ENCODE results near the gene TRIM56.

TRIM56 gene

GRCh38 chr7:101081432-101081831, 3.8 kb upstream of the TRIM56 start:
- H3K4ac ChIP-seq (ENCODE audit: low read depth in 1 of 2, low read length in 2 of 2), result no peak overlapping the region
- H2AFZ ChIP-seq (ENCODE audit: low read depth, low read length), result no peak overlapping the region
- no peak for DNase-seq
- H3K18ac ChIP-seq (ENCODE audit: low read depth in 1 of 2, low read length in 2 of 2), result no peak overlapping the region
- no peak overlapping the region for H3K9ac ChIP-seq (ENCODE audit: low read length)
- H2BK12ac ChIP-seq (ENCODE audit: low read length in 2 of 2), result no peak overlapping the region
- H2AK5ac ChIP-seq (ENCODE audit: low read length, severe bottlenecking), result no peak overlapping the region
- no peaks in the 10 kb centered on the region for H3K36me3 ChIP-seq (ENCODE audit: control insufficient read depth in 1 of 2, insufficient read depth in 2 of 2, low read depth in 1 of 2, low read length in 2 of 2)
- H3K23ac ChIP-seq (ENCODE audit: low read length in 2 of 2), result no peak overlapping the region
- no peak overlapping the region for H3K27ac ChIP-seq (ENCODE audit: low read length, poor library complexity, severe bottlenecking)
- peaks cover 10% of the 10 kb centered on the region for H3K4me1 ChIP-seq (ENCODE audit: control insufficient read depth, insufficient read depth, low read depth, low read length)
- H2BK120ac ChIP-seq (ENCODE audit: low read depth, low read length), result no peak overlapping the region
- H3K79me1 ChIP-seq (replicated peaks; ENCODE audit: low read length, poor library complexity, severe bottlenecking), result no peaks in the 10 kb centered on the region
- H2BK15ac ChIP-seq (ENCODE audit: low read depth, poor library complexity, severe bottlenecking), result no peak overlapping the region
- H2BK5ac ChIP-seq (ENCODE audit: low read depth, low read length, poor library complexity, severe bottlenecking), result no peak overlapping the region
- H4K8ac ChIP-seq (ENCODE audit: low read length), result no peak overlapping the region
- no peak overlapping the region for H3K4me2 ChIP-seq (ENCODE audit: low read length, poor library complexity, severe bottlenecking)
- H3K14ac ChIP-seq (ENCODE audit: low read length in 2 of 2), result no peak overlapping the region
- peaks cover 0 to 6% of the 10 kb centered on the region in 2 experiments for H3K27me3 ChIP-seq (ENCODE audit: control insufficient read depth in 1 of 2, insufficient read depth in 1 of 2, low read length in 2 of 2)
- no peaks in the 10 kb centered on the region for H3K9me3 ChIP-seq (ENCODE audit: control insufficient read depth, low read length)
- no peak overlapping the region for H4K91ac ChIP-seq (ENCODE audit: low read length)
- 87% methylated on average over 1 of the region's 1 CpG for WGBS
- H3K4me3 ChIP-seq (ENCODE audit: insufficient read depth in 1 of 2, low read depth in 1 of 2, low read length in 2 of 2), result no peak overlapping the region

GRCh38 chr7:101084865-101085161, 468 bp upstream of the TRIM56 start:
- peak overlapping the region; percentile 30 for H3K4me2 ChIP-seq (ENCODE audit: low read length, poor library complexity, severe bottlenecking)
- H3K4ac ChIP-seq (ENCODE audit: low read depth in 1 of 2, low read length in 2 of 2), result peak overlapping the region; percentile 5 to 66
- H2BK15ac ChIP-seq (ENCODE audit: low read depth, poor library complexity, severe bottlenecking), result no peak overlapping the region
- H4K8ac ChIP-seq (ENCODE audit: low read length), result peak overlapping the region; percentile 41
- H2AK5ac ChIP-seq (ENCODE audit: low read length, severe bottlenecking), result no peak overlapping the region
- peak overlapping the region in 1 of 2 experiments; percentile 11 for H2BK12ac ChIP-seq (ENCODE audit: low read length in 2 of 2)
- peak overlapping the region; percentile 50 for H2BK120ac ChIP-seq (ENCODE audit: low read depth, low read length)
- peak overlapping the region in 1 of 2 experiments; percentile 94 for H3K4me3 ChIP-seq (ENCODE audit: insufficient read depth in 1 of 2, low read depth in 1 of 2, low read length in 2 of 2)
- peaks cover 15% of the 10 kb centered on the region for H3K79me1 ChIP-seq (replicated peaks; ENCODE audit: low read length, poor library complexity, severe bottlenecking)
- peak overlapping the region; percentile 59 for H3K27ac ChIP-seq (ENCODE audit: low read length, poor library complexity, severe bottlenecking)
- H2BK5ac ChIP-seq (ENCODE audit: low read depth, low read length, poor library complexity, severe bottlenecking), result no peak overlapping the region
- 69% methylated on average over 5 of the region's 5 CpGs for WGBS
- H4K91ac ChIP-seq (ENCODE audit: low read length), result peak overlapping the region; percentile 80
- H3K14ac ChIP-seq (ENCODE audit: low read length in 2 of 2), result no peak overlapping the region
- peak overlapping the region; percentile 96 for H3K9ac ChIP-seq (ENCODE audit: low read length)
- H3K4me1 ChIP-seq (ENCODE audit: control insufficient read depth, insufficient read depth, low read depth, low read length), result peaks cover 25% of the 10 kb centered on the region
- no peaks in the 10 kb centered on the region for H3K9me3 ChIP-seq (ENCODE audit: control insufficient read depth, low read length)
- peak overlapping the region; percentile 80 to 98 for H3K18ac ChIP-seq (ENCODE audit: low read depth in 1 of 2, low read length in 2 of 2)
- DNase-seq, result no peak
- peaks cover 21 to 32% of the 10 kb centered on the region in 2 experiments for H3K36me3 ChIP-seq (ENCODE audit: control insufficient read depth in 1 of 2, insufficient read depth in 2 of 2, low read depth in 1 of 2, low read length in 2 of 2)
- H3K23ac ChIP-seq (ENCODE audit: low read length in 2 of 2), result no peak overlapping the region
- H3K27me3 ChIP-seq (ENCODE audit: control insufficient read depth in 1 of 2, insufficient read depth in 1 of 2, low read length in 2 of 2), result no peaks in the 10 kb centered on the region
- H2AFZ ChIP-seq (ENCODE audit: low read depth, low read length), result peak overlapping the region; percentile 67

- Histone ChIP-seq H3K14ac (ENCODE audit: low read length in 2 of 2) (no peak overlapping the region), H3K27ac (ENCODE audit: low read length, poor library complexity, severe bottlenecking) (no peak overlapping the region), H3K4me2 (ENCODE audit: low read length, poor library complexity, severe bottlenecking) (no peak overlapping the region), H2AK5ac (ENCODE audit: low read length, severe bottlenecking) (no peak overlapping the region), H4K91ac (ENCODE audit: low read length) (no peak overlapping the region), H3K9ac (ENCODE audit: low read length) (no peak overlapping the region), H2BK120ac (ENCODE audit: low read depth, low read length) (no peak overlapping the region), H3K36me3 (ENCODE audit: control insufficient read depth in 1 of 2, insufficient read depth in 2 of 2, low read depth in 1 of 2, low read length in 2 of 2) (peaks cover 28 to 50% of the 10 kb centered on the region in 2 experiments), H3K9me3 (ENCODE audit: control insufficient read depth, low read length) (no peaks in the 10 kb centered on the region), H3K27me3 (ENCODE audit: control insufficient read depth in 1 of 2, insufficient read depth in 1 of 2, low read length in 2 of 2) (no peaks in the 10 kb centered on the region), H3K4me1 (ENCODE audit: control insufficient read depth, insufficient read depth, low read depth, low read length) (peaks cover 27% of the 10 kb centered on the region), H3K4ac (ENCODE audit: low read depth in 1 of 2, low read length in 2 of 2) (no peak overlapping the region), H2BK12ac (ENCODE audit: low read length in 2 of 2) (peak overlapping the region in 1 of 2 experiments; percentile 2), H2BK5ac (ENCODE audit: low read depth, low read length, poor library complexity, severe bottlenecking) (no peak overlapping the region), H3K18ac (ENCODE audit: low read depth in 1 of 2, low read length in 2 of 2) (peak overlapping the region in 1 of 2 experiments; percentile 18), H3K79me1 (replicated peaks; ENCODE audit: low read length, poor library complexity, severe bottlenecking) (peaks cover 20% of the 10 kb centered on the region), H3K4me3 (ENCODE audit: insufficient read depth in 1 of 2, low read depth in 1 of 2, low read length in 2 of 2) (no peak overlapping the region), H2BK15ac (ENCODE audit: low read depth, poor library complexity, severe bottlenecking) (peak overlapping the region; percentile 55), H2AFZ (ENCODE audit: low read depth, low read length) (no peak overlapping the region), H3K23ac (ENCODE audit: low read length in 2 of 2) (peak overlapping the region in 1 of 2 experiments; percentile 18), H4K8ac (ENCODE audit: low read length) (no peak overlapping the region)
- WGBS, result 98% methylated on average over 45 of the region's 45 CpGs
- DNase-seq, result no peak
These were observed 2.2 kb downstream of the TRIM56 start for GRCh38 chr7:101087334-101088068.

GRCh38 chr7:101088069-101088425, 2.8 kb downstream of the TRIM56 start:
- H2AK5ac ChIP-seq (ENCODE audit: low read length, severe bottlenecking), result no peak overlapping the region

More at GRCh38 chr7:101088069-101088425, 2.8 kb downstream of the TRIM56 start:
- H2BK15ac ChIP-seq (ENCODE audit: low read depth, poor library complexity, severe bottlenecking), result peak overlapping the region; percentile 20
- peaks cover 28 to 50% of the 10 kb centered on the region in 2 experiments for H3K36me3 ChIP-seq (ENCODE audit: control insufficient read depth in 1 of 2, insufficient read depth in 2 of 2, low read depth in 1 of 2, low read length in 2 of 2)
- DNase-seq, result no peak
- no peaks in the 10 kb centered on the region for H3K27me3 ChIP-seq (ENCODE audit: control insufficient read depth in 1 of 2, insufficient read depth in 1 of 2, low read length in 2 of 2)
- no peak overlapping the region for H3K23ac ChIP-seq (ENCODE audit: low read length in 2 of 2)
- H4K91ac ChIP-seq (ENCODE audit: low read length), result peak overlapping the region; percentile 41
- 93% methylated on average over 21 of the region's 21 CpGs for WGBS
- H3K14ac ChIP-seq (ENCODE audit: low read length in 2 of 2), result no peak overlapping the region
- H3K4ac ChIP-seq (ENCODE audit: low read depth in 1 of 2, low read length in 2 of 2), result no peak overlapping the region
- H3K9ac ChIP-seq (ENCODE audit: low read length), result no peak overlapping the region
- H2BK120ac ChIP-seq (ENCODE audit: low read depth, low read length), result no peak overlapping the region
- no peaks in the 10 kb centered on the region for H3K9me3 ChIP-seq (ENCODE audit: control insufficient read depth, low read length)
- H3K4me1 ChIP-seq (ENCODE audit: control insufficient read depth, insufficient read depth, low read depth, low read length), result peaks cover 27% of the 10 kb centered on the region
- H2BK5ac ChIP-seq (ENCODE audit: low read depth, low read length, poor library complexity, severe bottlenecking), result no peak overlapping the region
- no peak overlapping the region for H3K4me2 ChIP-seq (ENCODE audit: low read length, poor library complexity, severe bottlenecking)
- no peak overlapping the region for H3K27ac ChIP-seq (ENCODE audit: low read length, poor library complexity, severe bottlenecking)
- H3K79me1 ChIP-seq (replicated peaks; ENCODE audit: low read length, poor library complexity, severe bottlenecking), result peaks cover 20% of the 10 kb centered on the region
- no peak overlapping the region for H3K18ac ChIP-seq (ENCODE audit: low read depth in 1 of 2, low read length in 2 of 2)
- H2BK12ac ChIP-seq (ENCODE audit: low read length in 2 of 2), result no peak overlapping the region
- H4K8ac ChIP-seq (ENCODE audit: low read length), result no peak overlapping the region
- no peak overlapping the region for H2AFZ ChIP-seq (ENCODE audit: low read depth, low read length)
- no peak overlapping the region for H3K4me3 ChIP-seq (ENCODE audit: insufficient read depth in 1 of 2, low read depth in 1 of 2, low read length in 2 of 2)
